ENCODE data around the gene CLMP. TPM values are rescaled to one million over a fixed set of nuclear protein-coding genes. Genes with fewer than 3 reads are reported as not detected.

Gene CLMP
- total and polyA plus RNA-seq, 2 donors (not counting 1 experiment from before 2014, with no cell fraction given): 0.01 TPM; not detected in 1

- H3K27me3 Mint-ChIP-seq: no peaks in the 10 kb centered on the region
- CTCF ChIA-PET: interaction anchor here (0.5 to 12.0 kb wide), 3 partner anchors 18 to 176 kb away, joined by 3 to 85 read pairs (median 5); no protein-coding TSS in a partner anchor
- POLR2A ChIA-PET: interaction anchor here (3.0 kb wide), 1 partner anchor 10 kb away, joined by 10 read pairs; the partner anchor contains the start of gene HSPA8
- no peaks in the 10 kb centered on the region for H3K9me3 ChIP-seq (ENCODE audit: control extremely low read depth in 1 of 3, control insufficient read depth in 2 of 3, insufficient read depth in 1 of 3, low read length in 2 of 3)
- no peak overlapping the region for H3K4me3 ChIP-seq (ENCODE audit: control extremely low read depth in 1 of 5, extremely low read depth in 1 of 5, insufficient read depth in 1 of 5, low read depth in 2 of 5, low read length in 4 of 5)
- no CpG with 5 or more reads among the region's 2 CpGs for WGBS (ENCODE audit: insufficient coverage)
- no peak overlapping the region for H2AFZ ChIP-seq (ENCODE audit: insufficient read depth, low read depth, low read length, poor library complexity, severe bottlenecking)
- H3K36me3 ChIP-seq (replicated peaks in 1 of 2; ENCODE audit: control extremely low read depth in 1 of 2, control insufficient read depth in 1 of 2, extremely low read depth in 1 of 2, insufficient read depth in 2 of 2, low read length in 1 of 2): no peaks in the 10 kb centered on the region
- H3K4me2 ChIP-seq (replicated peaks; ENCODE audit: low read depth, low read length, poor library complexity, severe bottlenecking): no peak overlapping the region
- no peak overlapping the region for H3K4me3 Mint-ChIP-seq
- peaks cover 37% of the 10 kb centered on the region for H3K79me2 ChIP-seq (ENCODE audit: control insufficient read depth, insufficient read depth, low read length)
- no peak overlapping the region for H3K27ac Mint-ChIP-seq
- no peak overlapping the region for H3K27ac ChIP-seq (ENCODE audit: low read length in 2 of 2)
- intact Hi-C loops (cut with micrococcal nuclease): no loop called here
- H3K4me1 Mint-ChIP-seq: peaks cover 39% of the 10 kb centered on the region
- peaks cover 25 to 31% of the 10 kb centered on the region in 2 donors for H3K4me1 ChIP-seq (ENCODE audit: control insufficient read depth in 2 of 2, insufficient read depth in 2 of 2, low read length in 2 of 2)
- H3K27me3 ChIP-seq (replicated peaks in 1 of 4; ENCODE audit: control extremely low read depth in 1 of 4, control insufficient read depth in 3 of 4, insufficient read depth in 4 of 4, low read length in 3 of 4): no peaks in the 10 kb centered on the region
- TF ChIP-seq CTCF (IDR thresholded peaks at IDR 0.05): no peak
- TF ChIP-seq EZH2 (IDR thresholded peaks at IDR 0.05; ENCODE audit: borderline replicate concordance, insufficient read depth, low read depth, low read length, poor library complexity, severe bottlenecking): no peak
- ATAC-seq (ENCODE audit: low read depth) (no peak), DNase-seq (no peak)
- no peaks in the 10 kb centered on the region for H4K20me1 ChIP-seq (ENCODE audit: control insufficient read depth, insufficient read depth, low read length, poor library complexity, severe bottlenecking)
- H3K9me3 Mint-ChIP-seq (ENCODE audit: insufficient read depth): no peaks in the 10 kb centered on the region
- no peak overlapping the region for H3K9ac ChIP-seq (ENCODE audit: low read length)
These were observed 122.7 kb downstream of the CLMP start for GRCh38 chr11:123072332-123072761.

Measured in B cell (primary cell).